Measurements from ENCODE around the gene MGAT5B. TPM values are rescaled to one million over a fixed set of nuclear protein-coding genes. Genes with fewer than 3 reads are reported as not detected.

MGAT5B gene
- total and polyA plus RNA-seq, 2 experiments from 2014 or later, result 1.6 to 10.0 TPM

DNA sequence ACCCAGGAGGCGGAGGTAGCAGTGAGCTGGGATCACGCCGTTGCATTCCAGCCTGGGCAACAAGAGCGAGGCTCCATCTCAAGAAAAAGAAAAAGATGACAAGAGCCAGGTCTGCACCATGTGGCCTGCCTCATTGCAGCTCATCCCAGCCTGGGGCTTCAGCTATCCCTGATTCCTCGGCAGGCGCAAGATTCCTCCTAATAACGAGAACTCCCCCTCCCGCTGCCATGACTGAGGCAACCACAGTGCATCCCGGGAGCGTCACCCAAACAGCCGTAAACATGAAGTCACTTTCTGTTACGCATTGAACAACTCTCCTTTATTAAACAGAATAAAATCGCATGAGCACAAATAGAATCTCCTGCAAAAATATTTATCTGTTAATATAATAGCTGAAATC is 120.6 kb downstream of the MGAT5B start (continued):
- TF ChIP-seq, protein P1, sequence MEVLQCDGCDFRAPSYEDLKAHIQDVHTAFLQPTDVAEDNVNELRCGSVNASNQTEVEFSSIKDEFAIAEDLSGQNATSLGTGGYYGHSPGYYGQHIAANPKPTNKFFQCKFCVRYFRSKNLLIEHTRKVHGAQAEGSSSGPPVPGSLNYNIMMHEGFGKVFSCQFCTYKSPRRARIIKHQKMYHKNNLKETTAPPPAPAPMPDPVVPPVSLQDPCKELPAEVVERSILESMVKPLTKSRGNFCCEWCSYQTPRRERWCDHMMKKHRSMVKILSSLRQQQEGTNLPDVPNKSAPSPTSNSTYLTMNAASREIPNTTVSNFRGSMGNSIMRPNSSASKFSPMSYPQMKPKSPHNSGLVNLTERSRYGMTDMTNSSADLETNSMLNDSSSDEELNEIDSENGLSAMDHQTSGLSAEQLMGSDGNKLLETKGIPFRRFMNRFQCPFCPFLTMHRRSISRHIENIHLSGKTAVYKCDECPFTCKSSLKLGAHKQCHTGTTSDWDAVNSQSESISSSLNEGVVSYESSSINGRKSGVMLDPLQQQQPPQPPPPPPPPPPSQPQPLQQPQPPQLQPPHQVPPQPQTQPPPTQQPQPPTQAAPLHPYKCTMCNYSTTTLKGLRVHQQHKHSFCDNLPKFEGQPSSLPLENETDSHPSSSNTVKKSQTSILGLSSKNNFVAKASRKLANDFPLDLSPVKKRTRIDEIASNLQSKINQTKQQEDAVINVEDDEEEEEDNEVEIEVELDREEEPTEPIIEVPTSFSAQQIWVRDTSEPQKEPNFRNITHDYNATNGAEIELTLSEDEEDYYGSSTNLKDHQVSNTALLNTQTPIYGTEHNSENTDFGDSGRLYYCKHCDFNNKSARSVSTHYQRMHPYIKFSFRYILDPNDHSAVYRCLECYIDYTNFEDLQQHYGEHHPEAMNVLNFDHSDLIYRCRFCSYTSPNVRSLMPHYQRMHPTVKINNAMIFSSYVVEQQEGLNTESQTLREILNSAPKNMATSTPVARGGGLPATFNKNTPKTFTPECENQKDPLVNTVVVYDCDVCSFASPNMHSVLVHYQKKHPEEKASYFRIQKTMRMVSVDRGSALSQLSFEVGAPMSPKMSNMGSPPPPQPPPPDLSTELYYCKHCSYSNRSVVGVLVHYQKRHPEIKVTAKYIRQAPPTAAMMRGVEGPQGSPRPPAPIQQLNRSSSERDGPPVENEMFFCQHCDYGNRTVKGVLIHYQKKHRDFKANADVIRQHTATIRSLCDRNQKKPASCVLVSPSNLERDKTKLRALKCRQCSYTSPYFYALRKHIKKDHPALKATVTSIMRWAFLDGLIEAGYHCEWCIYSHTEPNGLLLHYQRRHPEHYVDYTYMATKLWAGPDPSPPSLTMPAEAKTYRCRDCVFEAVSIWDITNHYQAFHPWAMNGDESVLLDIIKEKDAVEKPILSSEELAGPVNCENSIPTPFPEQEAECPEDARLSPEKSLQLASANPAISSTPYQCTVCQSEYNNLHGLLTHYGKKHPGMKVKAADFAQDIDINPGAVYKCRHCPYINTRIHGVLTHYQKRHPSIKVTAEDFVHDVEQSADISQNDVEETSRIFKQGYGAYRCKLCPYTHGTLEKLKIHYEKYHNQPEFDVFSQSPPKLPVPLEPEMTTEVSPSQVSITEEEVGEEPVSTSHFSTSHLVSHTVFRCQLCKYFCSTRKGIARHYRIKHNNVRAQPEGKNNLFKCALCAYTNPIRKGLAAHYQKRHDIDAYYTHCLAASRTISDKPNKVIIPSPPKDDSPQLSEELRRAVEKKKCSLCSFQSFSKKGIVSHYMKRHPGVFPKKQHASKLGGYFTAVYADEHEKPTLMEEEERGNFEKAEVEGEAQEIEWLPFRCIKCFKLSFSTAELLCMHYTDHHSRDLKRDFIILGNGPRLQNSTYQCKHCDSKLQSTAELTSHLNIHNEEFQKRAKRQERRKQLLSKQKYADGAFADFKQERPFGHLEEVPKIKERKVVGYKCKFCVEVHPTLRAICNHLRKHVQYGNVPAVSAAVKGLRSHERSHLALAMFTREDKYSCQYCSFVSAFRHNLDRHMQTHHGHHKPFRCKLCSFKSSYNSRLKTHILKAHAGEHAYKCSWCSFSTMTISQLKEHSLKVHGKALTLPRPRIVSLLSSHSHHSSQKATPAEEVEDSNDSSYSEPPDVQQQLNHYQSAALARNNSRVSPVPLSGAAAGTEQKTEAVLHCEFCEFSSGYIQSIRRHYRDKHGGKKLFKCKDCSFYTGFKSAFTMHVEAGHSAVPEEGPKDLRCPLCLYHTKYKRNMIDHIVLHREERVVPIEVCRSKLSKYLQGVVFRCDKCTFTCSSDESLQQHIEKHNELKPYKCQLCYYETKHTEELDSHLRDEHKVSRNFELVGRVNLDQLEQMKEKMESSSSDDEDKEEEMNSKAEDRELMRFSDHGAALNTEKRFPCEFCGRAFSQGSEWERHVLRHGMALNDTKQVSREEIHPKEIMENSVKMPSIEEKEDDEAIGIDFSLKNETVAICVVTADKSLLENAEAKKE (CRISPR knock-in tag; IDR thresholded peaks at IDR 0.05), result no peak
- no peak for TF ChIP-seq ZNF331 (CRISPR knock-in tag; IDR thresholded peaks at IDR 0.05; ENCODE audit: low read depth)

DNA sequence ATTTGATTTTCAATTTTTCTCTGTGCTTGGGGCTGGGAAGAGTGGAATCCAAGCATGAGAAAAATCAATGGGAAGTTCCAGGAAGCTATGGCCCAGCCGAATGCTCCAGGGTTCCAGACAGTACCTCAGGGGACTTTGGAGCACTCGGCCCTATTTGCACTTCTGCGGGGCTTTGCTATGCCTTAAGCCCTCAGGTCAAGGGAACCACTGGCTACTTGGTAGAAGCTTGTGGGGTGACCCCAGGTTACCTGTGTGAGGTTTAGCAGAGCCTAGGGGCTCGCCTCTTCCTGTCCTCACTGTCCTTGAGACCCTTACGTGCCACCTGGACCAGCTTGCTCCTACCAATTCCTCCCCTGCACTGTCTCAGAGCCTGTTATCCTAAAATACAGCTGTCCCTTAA is 121.3 kb downstream of the MGAT5B start:
- H3K4me3 ChIP-seq, result no peak overlapping the region
- no peak overlapping the region for H3K4me3 Mint-ChIP-seq
- DNase-seq (ENCODE audit: low spot score), result no peak
- H2AFZ ChIP-seq, result no peak overlapping the region
- no peaks in the 10 kb centered on the region for H3K9me2 ChIP-seq (ENCODE audit: insufficient read depth)
- H4K20me1 ChIP-seq (replicated peaks; ENCODE audit: insufficient read depth), result no peaks in the 10 kb centered on the region
- H3K36me3 ChIP-seq (ENCODE audit: insufficient read depth), result no peaks in the 10 kb centered on the region
- H3F3A ChIP-seq (replicated peaks; ENCODE audit: low read depth), result no peaks in the 10 kb centered on the region
- H3K9me3 Mint-ChIP-seq, result no peaks in the 10 kb centered on the region
- peak; percentile 55 for ATAC-seq
- H3K27ac ChIP-seq (ENCODE audit: low read depth), result no peak overlapping the region
- no peak overlapping the region for H3K4me2 ChIP-seq
- peaks cover 20% of the 10 kb centered on the region for H3K4me1 Mint-ChIP-seq
- peaks cover 4% of the 10 kb centered on the region for H3K27me3 Mint-ChIP-seq (ENCODE audit: insufficient read depth, low read depth, poor library complexity)
- H3K79me2 ChIP-seq (replicated peaks; ENCODE audit: insufficient read depth), result no peaks in the 10 kb centered on the region
- H3K36me3 Mint-ChIP-seq (ENCODE audit: low read depth), result no peaks in the 10 kb centered on the region
- H3K27me3 ChIP-seq (ENCODE audit: insufficient read depth), result no peaks in the 10 kb centered on the region
- H3K4me1 ChIP-seq (ENCODE audit: insufficient read depth), result peaks cover 9% of the 10 kb centered on the region; the same call in 1 of the 2 replicates
- H3K27ac Mint-ChIP-seq, result no peak overlapping the region
- TF ChIP-seq, protein P2, sequence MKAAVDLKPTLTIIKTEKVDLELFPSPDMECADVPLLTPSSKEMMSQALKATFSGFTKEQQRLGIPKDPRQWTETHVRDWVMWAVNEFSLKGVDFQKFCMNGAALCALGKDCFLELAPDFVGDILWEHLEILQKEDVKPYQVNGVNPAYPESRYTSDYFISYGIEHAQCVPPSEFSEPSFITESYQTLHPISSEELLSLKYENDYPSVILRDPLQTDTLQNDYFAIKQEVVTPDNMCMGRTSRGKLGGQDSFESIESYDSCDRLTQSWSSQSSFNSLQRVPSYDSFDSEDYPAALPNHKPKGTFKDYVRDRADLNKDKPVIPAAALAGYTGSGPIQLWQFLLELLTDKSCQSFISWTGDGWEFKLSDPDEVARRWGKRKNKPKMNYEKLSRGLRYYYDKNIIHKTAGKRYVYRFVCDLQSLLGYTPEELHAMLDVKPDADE (IDR thresholded peaks at IDR 0.05), result no peak
- TF ChIP-seq NANOG (IDR thresholded peaks at IDR 0.05; ENCODE audit: borderline replicate concordance) (no peak), JUNB (IDR thresholded peaks at IDR 0.05; ENCODE audit: unreplicated experiment) (no peak), ZNF331 (CRISPR knock-in tag; IDR thresholded peaks at IDR 0.05; ENCODE audit: low read depth) (no peak)
- TF ChIP-seq, protein P1 (CRISPR knock-in tag; IDR thresholded peaks at IDR 0.05), result no peak
- TF ChIP-seq, protein P3, sequence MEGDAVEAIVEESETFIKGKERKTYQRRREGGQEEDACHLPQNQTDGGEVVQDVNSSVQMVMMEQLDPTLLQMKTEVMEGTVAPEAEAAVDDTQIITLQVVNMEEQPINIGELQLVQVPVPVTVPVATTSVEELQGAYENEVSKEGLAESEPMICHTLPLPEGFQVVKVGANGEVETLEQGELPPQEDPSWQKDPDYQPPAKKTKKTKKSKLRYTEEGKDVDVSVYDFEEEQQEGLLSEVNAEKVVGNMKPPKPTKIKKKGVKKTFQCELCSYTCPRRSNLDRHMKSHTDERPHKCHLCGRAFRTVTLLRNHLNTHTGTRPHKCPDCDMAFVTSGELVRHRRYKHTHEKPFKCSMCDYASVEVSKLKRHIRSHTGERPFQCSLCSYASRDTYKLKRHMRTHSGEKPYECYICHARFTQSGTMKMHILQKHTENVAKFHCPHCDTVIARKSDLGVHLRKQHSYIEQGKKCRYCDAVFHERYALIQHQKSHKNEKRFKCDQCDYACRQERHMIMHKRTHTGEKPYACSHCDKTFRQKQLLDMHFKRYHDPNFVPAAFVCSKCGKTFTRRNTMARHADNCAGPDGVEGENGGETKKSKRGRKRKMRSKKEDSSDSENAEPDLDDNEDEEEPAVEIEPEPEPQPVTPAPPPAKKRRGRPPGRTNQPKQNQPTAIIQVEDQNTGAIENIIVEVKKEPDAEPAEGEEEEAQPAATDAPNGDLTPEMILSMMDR (conservative IDR thresholded peaks at IDR 0.05; ENCODE audit: low read depth in 2 of 2), result no peak
